Tongue (tissue), 2 donors: ENCODE data around the gene DENND1B. TPM values are rescaled to one million over a fixed set of nuclear protein-coding genes. Genes with fewer than 3 reads are reported as not detected.
"Not testable (repeated sequence)": the region's sequence is repeated elsewhere in the genome, so short reads cannot be mapped to it uniquely, and the experiment has no call there.

ENCODE experiments used
- DNase-seq: peaks from one replicate; pipeline ENCODE4 v3.0.0-alpha.2; 2015
- total RNA-seq: library from RNA; depleted of rRNA; stranded (reverse); fragments of >200 nt; gene quantifications from one replicate; pipeline ENCODE4 v1.2.3, GENCODE V29; 2014

Gene DENND1B
- total RNA-seq, 1 donor from 2014 or later = 26.4 TPM

GRCh38 chr1:197621761-197622160, 153.5 kb downstream of the DENND1B start:
- DNase-seq = no peak

- DNase-seq = no peak
Observed at GRCh38 chr1:197620714-197621163, 154.5 kb downstream of the DENND1B start.

- peak; percentile 38 for DNase-seq
Observed at GRCh38 chr1:197619008-197619640, 156.2 kb downstream of the DENND1B start.

- peak; percentile 43 for DNase-seq
Observed at GRCh38 chr1:197618061-197618460, 157.2 kb downstream of the DENND1B start.

- DNase-seq = no peak
Observed at GRCh38 chr1:197615693-197616011, 159.6 kb downstream of the DENND1B start.

- peak; percentile 40 for DNase-seq
Observed at GRCh38 chr1:197614916-197615692, 160.2 kb downstream of the DENND1B start.

GRCh38 chr1:197606168-197606845, 169.0 kb downstream of the DENND1B start:
- no peak for DNase-seq

GRCh38 chr1:197604302-197604701, 171.0 kb downstream of the DENND1B start:
- DNase-seq = no peak

- no peak for DNase-seq
Observed at GRCh38 chr1:197600751-197601150, 174.5 kb downstream of the DENND1B start.

- no peak for DNase-seq
Observed at GRCh38 chr1:197599789-197600188, 175.5 kb downstream of the DENND1B start.

GRCh38 chr1:197598935-197599334, 176.3 kb downstream of the DENND1B start:
- no peak for DNase-seq

- no peak for DNase-seq
Observed at GRCh38 chr1:197595304-197595904, 179.9 kb downstream of the DENND1B start.

GRCh38 chr1:197590687-197591086, 184.6 kb downstream of the DENND1B start:
- DNase-seq = no peak

GRCh38 chr1:197585809-197586208, 189.5 kb downstream of the DENND1B start:
- no peak for DNase-seq

GRCh38 chr1:197577580-197577979, 197.7 kb downstream of the DENND1B start:
- DNase-seq = no peak

- not testable (repeated sequence) for DNase-seq
Observed at GRCh38 chr1:197575531-197575930, 199.7 kb downstream of the DENND1B start.

- no peak for DNase-seq
Observed at GRCh38 chr1:197572169-197572568, 203.1 kb downstream of the DENND1B start.

GRCh38 chr1:197567442-197567841, 207.8 kb downstream of the DENND1B start:
- DNase-seq = no peak

- no peak for DNase-seq
Observed at GRCh38 chr1:197561041-197561440, 214.2 kb downstream of the DENND1B start.

- no peak for DNase-seq
Observed at GRCh38 chr1:197559655-197560054, 215.6 kb downstream of the DENND1B start.

GRCh38 chr1:197559244-197559643, 216.0 kb downstream of the DENND1B start:
- DNase-seq = no peak

GRCh38 chr1:197557302-197557701, 218.0 kb downstream of the DENND1B start:
- no peak for DNase-seq

GRCh38 chr1:197553281-197553680, 222.0 kb downstream of the DENND1B start:
- DNase-seq = no peak
